HS-5 (cell line): ENCODE measurements around the gene SLC24A3.
A peak's percentile ranks its signal among the peaks of the same experiment; 100 is the strongest.

Experiments
- DNase-seq: peaks from one replicate; pipeline ENCODE4 v3.0.0-alpha.2; 2012; ENCODE audit warnings: low read depth

The SLC24A3 gene

GRCh38 chr20:19552221-19553180 lies 340.1 kb downstream of the SLC24A3 start:
- DNase-seq: no peak

- DNase-seq: no peak
Measured at GRCh38 chr20:19554666-19555065, 342.2 kb downstream of the SLC24A3 start.

- DNase-seq: no peak
Measured at GRCh38 chr20:19555726-19556125, 343.3 kb downstream of the SLC24A3 start.

GRCh38 chr20:19557291-19557690 lies 344.8 kb downstream of the SLC24A3 start:
- no peak for DNase-seq

- DNase-seq: no peak
Measured at GRCh38 chr20:19560881-19561480, 348.5 kb downstream of the SLC24A3 start.

- no peak for DNase-seq
Measured at GRCh38 chr20:19562426-19562825, 350.0 kb downstream of the SLC24A3 start.

- DNase-seq: no peak
Measured at GRCh38 chr20:19564261-19564660, 351.8 kb downstream of the SLC24A3 start.

- peak; percentile 8 for DNase-seq
Measured at GRCh38 chr20:19565736-19566135, 353.3 kb downstream of the SLC24A3 start.

GRCh38 chr20:19566226-19566945 lies 353.9 kb downstream of the SLC24A3 start:
- DNase-seq: peak; percentile 18

GRCh38 chr20:19568128-19568527 lies 355.7 kb downstream of the SLC24A3 start:
- no peak for DNase-seq

- DNase-seq: no peak
Measured at GRCh38 chr20:19571996-19572395, 359.6 kb downstream of the SLC24A3 start.

GRCh38 chr20:19577692-19578091 lies 365.2 kb downstream of the SLC24A3 start:
- no peak for DNase-seq

GRCh38 chr20:19582782-19583181 lies 370.3 kb downstream of the SLC24A3 start:
- no peak for DNase-seq

- no peak for DNase-seq
Measured at GRCh38 chr20:19583532-19584175, 371.2 kb downstream of the SLC24A3 start.

GRCh38 chr20:19588241-19588640 lies 375.8 kb downstream of the SLC24A3 start:
- no peak for DNase-seq

- DNase-seq: no peak
Measured at GRCh38 chr20:19588732-19589131, 376.3 kb downstream of the SLC24A3 start.

- DNase-seq: no peak
Measured at GRCh38 chr20:19589787-19590362, 377.4 kb downstream of the SLC24A3 start.

GRCh38 chr20:19590382-19590781 lies 377.9 kb downstream of the SLC24A3 start:
- DNase-seq: no peak

- no peak for DNase-seq
Measured at GRCh38 chr20:19593762-19594161, 381.3 kb downstream of the SLC24A3 start.

GRCh38 chr20:19594896-19595295 lies 382.5 kb downstream of the SLC24A3 start:
- DNase-seq: no peak

- no peak for DNase-seq
Measured at GRCh38 chr20:19598117-19598850, 385.8 kb downstream of the SLC24A3 start.
